NCI-H1930 (cell line): Measurements from ENCODE around the gene SOD3.

Experiments
- DNase-seq, 2 experiments: peaks; one replicate each; lab custom pipeline; 2025; lab: John Stamatoyannopoulos, UW

The SOD3 gene

GRCh38 chr4:24801136-24801855 lies 5.9 kb downstream of the SOD3 start:
- no peak for DNase-seq

DNA sequence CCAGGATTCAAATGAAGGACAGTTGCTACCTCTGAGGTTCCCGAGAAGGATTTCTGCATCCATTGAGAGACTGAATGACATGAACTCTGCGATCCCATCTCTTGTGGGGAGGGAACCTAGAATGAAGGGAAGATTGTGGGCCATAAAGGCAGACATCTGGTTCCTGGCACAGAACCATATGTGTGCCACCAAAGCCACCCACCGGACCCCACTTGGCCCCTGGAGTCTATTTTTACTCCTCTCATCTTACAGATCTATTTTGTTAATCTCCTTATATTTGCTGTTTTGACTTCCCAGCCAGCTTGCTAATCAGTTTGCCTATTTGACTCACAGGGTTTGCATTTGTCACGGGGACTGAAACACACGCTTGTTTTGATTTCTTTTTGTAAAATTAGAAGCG lies 7.3 kb downstream of the SOD3 start:
- no peak for DNase-seq

GRCh38 chr4:24805067-24805466 lies 9.7 kb downstream of the SOD3 start:
- DNase-seq: no peak

- DNase-seq: no peak
Observed at GRCh38 chr4:24805566-24805965, 10.2 kb downstream of the SOD3 start.

GRCh38 chr4:24806206-24806990 lies 11.0 kb downstream of the SOD3 start:
- DNase-seq: no peak

GRCh38 chr4:24807611-24808010 lies 12.2 kb downstream of the SOD3 start:
- no peak for DNase-seq

GRCh38 chr4:24808261-24808660 lies 12.9 kb downstream of the SOD3 start:
- DNase-seq: no peak

- no peak for DNase-seq
Observed at GRCh38 chr4:24808955-24809354, 13.6 kb downstream of the SOD3 start.

- no peak for DNase-seq
Observed at GRCh38 chr4:24809376-24809775, 14.0 kb downstream of the SOD3 start.

- no peak for DNase-seq
Observed at GRCh38 chr4:24809815-24810405, 14.5 kb downstream of the SOD3 start.

DNA sequence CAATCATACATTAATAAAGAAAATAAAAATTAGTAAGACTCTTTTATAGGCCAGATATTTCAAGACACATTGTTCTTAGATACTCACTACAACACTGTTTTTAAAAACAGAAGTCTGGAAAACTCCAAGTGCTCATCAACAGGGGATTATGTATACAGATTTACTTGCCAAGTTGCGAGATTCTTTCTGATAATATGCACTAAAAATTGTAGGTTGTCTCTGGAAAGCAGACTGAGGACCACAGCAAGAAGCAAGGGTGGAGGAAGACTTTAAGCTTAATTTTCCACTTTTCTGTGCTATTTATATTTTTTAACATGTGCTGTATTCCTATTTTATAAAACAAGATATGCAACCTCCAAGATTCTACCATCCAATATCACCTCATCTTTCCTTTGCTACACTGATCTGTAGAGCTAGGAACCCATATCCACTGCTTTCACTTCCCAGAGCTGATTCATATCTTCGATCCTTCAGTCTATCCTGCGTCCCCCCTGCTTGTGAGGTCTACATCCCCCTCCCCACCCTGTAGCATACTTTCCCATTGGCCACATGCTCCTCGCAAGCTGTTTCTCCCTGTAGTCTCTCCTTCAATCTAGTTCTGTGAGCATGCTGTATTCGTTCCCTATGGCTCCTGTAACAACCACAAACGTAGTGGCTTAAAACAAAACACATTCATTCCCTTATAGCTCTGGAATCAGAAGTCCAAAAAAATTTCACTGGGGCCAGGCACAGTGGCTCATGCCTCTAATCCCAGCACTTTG lies 15.7 kb downstream of the SOD3 start:
- no peak for DNase-seq

- no peak for DNase-seq
Observed at GRCh38 chr4:24813732-24814131, 18.4 kb downstream of the SOD3 start.

- no peak for DNase-seq
Observed at GRCh38 chr4:24816797-24817196, 21.4 kb downstream of the SOD3 start.

DNA sequence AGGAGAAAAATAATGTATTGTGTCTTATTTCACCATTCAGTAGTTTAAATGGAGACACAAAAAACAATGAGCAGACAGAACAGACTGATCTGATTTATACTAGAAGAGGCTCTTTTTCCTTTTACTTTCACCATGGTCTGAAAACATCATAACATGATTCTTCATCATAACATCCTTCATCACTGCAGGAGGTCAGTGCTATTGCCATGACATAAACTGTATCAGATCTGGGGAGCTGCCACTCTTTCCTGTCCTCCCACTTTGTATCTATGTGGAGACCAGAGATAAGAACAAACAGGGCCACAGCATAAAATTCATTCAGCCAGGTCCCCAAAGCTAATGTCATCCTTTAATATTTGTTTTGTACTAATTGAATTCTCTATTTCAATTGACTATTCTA lies 25.2 kb downstream of the SOD3 start:
- DNase-seq: no peak

DNA sequence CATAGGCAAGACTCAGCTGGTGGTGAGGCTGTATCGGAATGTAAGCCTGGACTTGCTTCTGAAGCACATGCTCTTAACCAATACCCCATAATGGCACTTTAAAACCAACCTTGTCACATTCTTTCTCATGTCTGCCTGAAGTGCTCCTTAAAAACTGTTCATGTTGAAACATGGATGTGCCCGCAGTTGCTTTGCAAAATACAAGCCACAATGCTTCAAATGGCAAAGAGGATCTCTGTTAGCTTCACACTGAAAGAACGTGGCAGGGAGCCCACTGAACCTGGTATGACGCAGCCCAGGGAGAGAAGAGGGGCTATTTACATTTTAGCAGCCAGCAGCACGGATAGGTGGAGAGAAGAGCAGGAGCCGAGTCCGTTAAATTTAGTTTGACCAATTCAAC lies 29.3 kb downstream of the SOD3 start:
- DNase-seq: no peak

- no peak for DNase-seq
Observed at GRCh38 chr4:24831637-24832036, 36.3 kb downstream of the SOD3 start.

DNA sequence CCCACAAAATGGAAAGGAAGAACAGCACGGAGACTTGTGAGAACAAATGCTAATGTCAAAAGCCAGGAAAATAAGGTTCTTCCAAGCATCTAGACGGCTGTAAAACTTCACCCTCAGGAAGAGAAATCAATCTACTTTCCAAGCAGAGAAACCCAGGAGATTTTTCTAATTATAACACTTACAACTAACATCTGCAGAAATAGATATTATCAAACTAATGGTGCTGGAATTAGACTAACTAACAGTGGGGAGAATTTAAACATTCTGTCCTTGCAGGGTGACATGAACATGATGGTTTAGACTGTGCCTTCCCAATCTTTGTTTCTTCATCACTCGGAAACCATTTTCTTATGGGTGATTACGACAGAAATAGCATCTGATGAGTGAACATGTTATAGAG lies 40.3 kb downstream of the SOD3 start:
- no peak for DNase-seq

DNA sequence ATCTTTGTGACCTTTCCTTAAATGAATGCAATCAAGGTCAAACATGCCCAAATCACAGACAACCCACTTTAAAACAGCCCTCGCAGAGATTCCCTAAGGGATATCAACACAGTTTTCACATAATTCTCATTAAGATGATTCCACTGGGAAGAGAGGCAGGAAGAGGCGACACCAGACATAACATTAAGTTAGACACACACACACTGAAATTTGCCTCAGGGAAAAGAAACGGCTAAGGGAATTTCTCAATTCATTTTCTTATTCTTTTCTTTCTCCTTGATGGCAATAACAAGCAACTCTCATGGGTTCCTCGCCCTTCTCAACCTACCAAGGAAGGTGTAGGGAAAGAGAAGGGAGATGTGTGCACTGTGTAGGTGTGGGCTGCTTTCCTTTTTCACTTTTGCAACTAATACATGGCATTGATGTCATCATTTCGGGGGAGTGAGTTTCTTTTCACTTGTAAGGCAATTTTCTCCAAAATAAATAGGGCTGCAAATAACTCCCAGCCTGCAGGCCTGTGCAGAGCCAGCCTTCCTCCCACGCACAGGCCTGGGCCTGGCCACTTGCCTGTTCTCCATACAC lies 41.4 kb downstream of the SOD3 start:
- DNase-seq: no peak

GRCh38 chr4:24837336-24837735 lies 42.0 kb downstream of the SOD3 start:
- DNase-seq: no peak

- DNase-seq: no peak
Observed at GRCh38 chr4:24837781-24838180, 42.4 kb downstream of the SOD3 start.

GRCh38 chr4:24840362-24840761 lies 45.0 kb downstream of the SOD3 start:
- DNase-seq: no peak
